DOHH2 (cell line): ENCODE measurements around the gene PADI4.

Source experiments
- H3F3A ChIP-seq: fragments of 200-600 bp; sonication (generic), shearing (Covaris generic); 2 replicates; pipeline ENCODE4 v1.6.0; 2016; ENCODE audit warnings: antibody characterized with exemption, mild to moderate bottlenecking; ENCODE audit not compliant: control insufficient read depth, insufficient read depth
- H3K27ac ChIP-seq: fragments of 200-600 bp; sonication (generic); 2 replicates; pipeline ENCODE4 v1.5.1; 2014; ENCODE audit warnings: low read depth, mild to moderate bottlenecking, low read length, moderate library complexity
- H3K27me3 ChIP-seq: fragments of 200-600 bp; sonication (generic); 2 replicates; pipeline ENCODE4 v1.6.1; 2014; ENCODE audit warnings: mild to moderate bottlenecking, low read length, mixed read lengths; ENCODE audit not compliant: control insufficient read depth
- H3K36me3 ChIP-seq: fragments of 200-600 bp; sonication (generic); 2 replicates; pipeline ENCODE4 v1.6.1; 2014; ENCODE audit warnings: mild to moderate bottlenecking, low read length, moderate library complexity, mixed read lengths; ENCODE audit not compliant: control insufficient read depth
- H3K4me1 ChIP-seq: fragments of 200-600 bp; sonication (generic); 2 replicates; pipeline ENCODE4 v1.6.1; 2014; ENCODE audit warnings: mild to moderate bottlenecking, low read length, mixed read lengths; ENCODE audit not compliant: control insufficient read depth
- H3K4me2 ChIP-seq: fragments of 200-600 bp; sonication (generic); 2 replicates; pipeline ENCODE4 v1.6.0; 2014; ENCODE audit warnings: mild to moderate bottlenecking, low read length, moderate library complexity
- H3K4me3 ChIP-seq: fragments of 200-600 bp; sonication (generic); 2 replicates; pipeline ENCODE4 v1.5.1; 2014; ENCODE audit warnings: mild to moderate bottlenecking, low read length, mixed read lengths
- H3K79me2 ChIP-seq: fragments of 200-600 bp; sonication (generic); 2 replicates; pipeline ENCODE4 v1.6.1; 2014; ENCODE audit warnings: mild to moderate bottlenecking, low read length, mixed read lengths; ENCODE audit not compliant: control insufficient read depth
- H3K9me2 ChIP-seq: fragments of 200-600 bp; sonication (generic); replicated peaks from 2 replicates; pipeline ENCODE4 v1.6.1; 2014; ENCODE audit warnings: mild to moderate bottlenecking, low read length, mixed read lengths; ENCODE audit not compliant: control insufficient read depth
- H3K9me3 ChIP-seq: fragments of 200-600 bp; sonication (generic); 2 replicates; pipeline ENCODE4 v1.6.1; 2014; ENCODE audit warnings: antibody characterized with exemption, low read length, mixed read lengths; ENCODE audit not compliant: control insufficient read depth, insufficient read depth
- H4K20me1 ChIP-seq: fragments of 200-600 bp; sonication (generic); 2 replicates; pipeline ENCODE4 v1.6.0; 2014; ENCODE audit warnings: low read depth, mild to moderate bottlenecking, antibody characterized with exemption, low read length, moderate library complexity; ENCODE audit not compliant: control insufficient read depth, insufficient read depth
- EZH2phosphoT487 ChIP-seq: fragments of 200-600 bp; sonication (generic); IDR thresholded peaks from 2 replicates; pipeline ENCODE4 v1.6.1; 2017; ENCODE audit warnings: borderline replicate concordance, mild to moderate bottlenecking, antibody characterized with exemption, low read length, moderate library complexity, mixed read lengths
- TF ChIP-seq, protein P1 (sequence below): fragments of 200-600 bp; sonication (generic); IDR thresholded peaks from one replicate; pipeline ENCODE4 v1.5.1; 2014; ENCODE audit warnings: antibody characterized with exemption, mild to moderate bottlenecking, low read depth, low read length; ENCODE audit not compliant: poor library complexity, severe bottlenecking

PADI4 gene

GRCh38 chr1:17409391-17409811, 101.4 kb downstream of the PADI4 start:
- Histone ChIP-seq H3K4me2 (no peak overlapping the region), H3K27ac (no peak overlapping the region), H3K27me3 (no peaks in the 10 kb centered on the region), H3K79me2 (no peaks in the 10 kb centered on the region), H3F3A (peaks cover 9% of the 10 kb centered on the region; the same call in 1 of the 2 replicates), H3K9me2 (no peaks in the 10 kb centered on the region), H4K20me1 (peaks cover 24% of the 10 kb centered on the region), H3K4me1 (no peaks in the 10 kb centered on the region), H3K9me3 (no peaks in the 10 kb centered on the region), H3K4me3 (no peak overlapping the region), H3K36me3 (peaks cover 81% of the 10 kb centered on the region)
- TF ChIP-seq EZH2phosphoT487: no peak
- TF ChIP-seq, protein P1, sequence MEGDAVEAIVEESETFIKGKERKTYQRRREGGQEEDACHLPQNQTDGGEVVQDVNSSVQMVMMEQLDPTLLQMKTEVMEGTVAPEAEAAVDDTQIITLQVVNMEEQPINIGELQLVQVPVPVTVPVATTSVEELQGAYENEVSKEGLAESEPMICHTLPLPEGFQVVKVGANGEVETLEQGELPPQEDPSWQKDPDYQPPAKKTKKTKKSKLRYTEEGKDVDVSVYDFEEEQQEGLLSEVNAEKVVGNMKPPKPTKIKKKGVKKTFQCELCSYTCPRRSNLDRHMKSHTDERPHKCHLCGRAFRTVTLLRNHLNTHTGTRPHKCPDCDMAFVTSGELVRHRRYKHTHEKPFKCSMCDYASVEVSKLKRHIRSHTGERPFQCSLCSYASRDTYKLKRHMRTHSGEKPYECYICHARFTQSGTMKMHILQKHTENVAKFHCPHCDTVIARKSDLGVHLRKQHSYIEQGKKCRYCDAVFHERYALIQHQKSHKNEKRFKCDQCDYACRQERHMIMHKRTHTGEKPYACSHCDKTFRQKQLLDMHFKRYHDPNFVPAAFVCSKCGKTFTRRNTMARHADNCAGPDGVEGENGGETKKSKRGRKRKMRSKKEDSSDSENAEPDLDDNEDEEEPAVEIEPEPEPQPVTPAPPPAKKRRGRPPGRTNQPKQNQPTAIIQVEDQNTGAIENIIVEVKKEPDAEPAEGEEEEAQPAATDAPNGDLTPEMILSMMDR: no peak

DNA sequence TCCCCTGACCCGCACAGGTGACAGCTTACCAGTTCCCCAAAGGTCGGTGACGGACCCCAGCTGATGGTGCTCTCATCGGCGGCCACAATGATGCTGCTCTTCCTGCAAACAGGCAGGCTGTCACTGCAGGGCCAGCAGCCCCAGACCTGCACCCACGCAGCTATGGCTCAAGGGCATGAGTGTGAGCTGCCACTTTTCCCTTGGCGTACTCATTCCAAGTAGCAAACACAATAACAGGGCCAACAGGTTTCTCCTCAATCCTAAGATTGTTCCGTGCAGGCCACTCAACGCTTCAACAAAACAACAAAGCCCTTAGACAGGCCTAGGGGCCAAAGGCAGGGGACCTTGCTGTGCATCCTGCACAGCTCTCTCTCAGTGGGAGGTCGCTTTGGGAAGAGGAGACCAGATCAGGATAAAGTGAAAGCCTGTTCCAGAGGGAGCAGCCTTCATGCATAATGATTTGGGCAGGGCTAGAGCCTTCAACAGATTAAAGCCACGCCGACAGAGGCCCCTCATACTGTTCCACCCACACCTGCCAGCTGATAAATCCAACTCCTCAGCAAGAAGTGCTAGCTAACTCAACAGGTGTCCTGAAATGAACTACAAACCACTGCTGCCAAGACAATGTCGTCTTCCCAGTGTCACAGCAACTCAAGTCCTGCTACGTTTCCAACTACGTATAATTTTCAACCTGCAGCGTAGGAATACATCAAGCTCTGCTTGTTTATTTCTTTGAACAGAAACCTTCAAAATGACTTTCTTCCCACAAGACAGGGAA, 104.3 kb downstream of the PADI4 start:
- H3K79me2 ChIP-seq: peaks cover 15% of the 10 kb centered on the region
- no peaks in the 10 kb centered on the region for H3K27me3 ChIP-seq
- no peaks in the 10 kb centered on the region for H3K4me1 ChIP-seq
- peaks cover 5% of the 10 kb centered on the region; the same call in 1 of the 2 replicates for H3F3A ChIP-seq
- H3K9me3 ChIP-seq: no peaks in the 10 kb centered on the region
- no peaks in the 10 kb centered on the region for H3K9me2 ChIP-seq
- H4K20me1 ChIP-seq: peaks cover 33% of the 10 kb centered on the region
- TF ChIP-seq EZH2phosphoT487: no peak
- TF ChIP-seq, protein P1: no peak
- no peak overlapping the region for H3K27ac ChIP-seq
- no peak overlapping the region for H3K4me3 ChIP-seq
- H3K4me2 ChIP-seq: no peak overlapping the region
- H3K36me3 ChIP-seq: peaks cover 94% of the 10 kb centered on the region
